Testis (tissue), 3 donors: ENCODE results near the gene DAB2IP. TPM values are rescaled to one million over a fixed set of nuclear protein-coding genes. Genes with fewer than 3 reads are reported as not detected.

Experiments used
- DNase-seq: peaks from one replicate; pipeline ENCODE4 v3.0.0-alpha.2; 2019
- H3K27ac ChIP-seq, 2 donors: fragments of 200-600 bp; sonication (generic); one replicate each; pipeline ENCODE4 v1.5.1; 2019
- H3K27me3 ChIP-seq: fragments of 200-600 bp; sonication (generic); one replicate; pipeline ENCODE4 v1.5.1; 2019
- H3K36me3 ChIP-seq: fragments of 200-600 bp; sonication (generic); one replicate; pipeline ENCODE4 v1.5.1; 2017; ENCODE audit warnings: low read depth; ENCODE audit errors: missing control alignments
- H3K4me1 ChIP-seq: fragments of 200-600 bp; sonication (generic); one replicate; pipeline ENCODE4 v1.5.1; 2019
- H3K4me3 ChIP-seq, 2 donors: fragments of 200-600 bp; sonication (generic); one replicate each; pipeline ENCODE4 v1.5.1; 2017 to 2019
- H3K9me3 ChIP-seq: fragments of 200-600 bp; sonication (generic); one replicate; pipeline ENCODE4 v1.5.1; 2017
- CTCF ChIP-seq, 3 experiments: fragments of 450-650 bp in 2 of 3; fragments of 200-600 bp in 1 of 3; sonication (generic) in 1 of 3; IDR thresholded peaks; one replicate each; pipeline ENCODE4 v1.5.1; 2016 to 2019; ENCODE audit warnings: antibody characterized with exemption in 3 of 3, mild to moderate bottlenecking in 2 of 3, moderate library complexity in 1 of 3
- POLR2A ChIP-seq: fragments of 450-650 bp; IDR thresholded peaks from one replicate; pipeline ENCODE4 v1.6.1; 2017; ENCODE audit warnings: antibody characterized with exemption, mild to moderate bottlenecking, moderate library complexity
- WGBS, 2 donors: methylation state at CpG; one replicate each; pipeline ENCODE4 v1.1.5; 2018; 5-methylcytosine and 5-hydroxymethylcytosine counted together
- intact Hi-C: fragments of 100-400 bp; cut with DNase I; formaldehyde crosslinking; loops from one replicate; pipeline ENCODE4 v1.15.1; 2023; ENCODE audit warnings: low total_unique reads
- polyA plus RNA-seq: library from polyadenylated mRNA; stranded (reverse); fragments of 350-450 nt; fragmentation: Illumina TruSeq; extraction: RNeasy Lipid Tissue Mini Kit (QIAGEN cat#74804); gene quantifications from one replicate; pipeline ENCODE4 v1.2.3, GENCODE V29; 2014; ENCODE audit warnings: low read depth, low replicate concordance; ENCODE audit not compliant: insufficient read depth
- total RNA-seq, 2 donors: library from RNA; depleted of rRNA; stranded (reverse); fragments of >200 nt; gene quantifications; one replicate each; pipeline ENCODE4 v1.2.3, GENCODE V29; 2016

Gene DAB2IP
- total and polyA plus RNA-seq, 3 donors from 2014 or later = 57.7 to 136 (median 102) TPM

GRCh38 chr9:121701736-121702261, 50.4 kb downstream of the DAB2IP start:
- Histone ChIP-seq H3K9me3 (no peaks in the 10 kb centered on the region), H3K4me3 (no peak overlapping the region), H3K36me3 (no peaks in the 10 kb centered on the region), H3K27me3 (no peaks in the 10 kb centered on the region), H3K4me1 (peaks cover 5% of the 10 kb centered on the region), H3K27ac (no peak overlapping the region)
- 95 to 98% methylated on average over 9 to 13 of the region's 13 CpGs for WGBS, 2 donors
- DNase-seq = no peak
- intact Hi-C loops = no loop called here
- TF ChIP-seq POLR2A (no peak), CTCF (IDR thresholded peaks at IDR 0.05) (no peak)

GRCh38 chr9:121703014-121703734, 51.7 kb downstream of the DAB2IP start:
- intact Hi-C loops = no loop called here
- no peak for DNase-seq
- WGBS, 2 donors = 85 to 94% methylated on average over 3 of the region's 3 CpGs

GRCh38 chr9:121704281-121704680, 52.8 kb downstream of the DAB2IP start:
- H3K27ac ChIP-seq = no peak overlapping the region
- H3K9me3 ChIP-seq = no peaks in the 10 kb centered on the region
- no peak overlapping the region for H3K4me3 ChIP-seq
- H3K36me3 ChIP-seq = no peaks in the 10 kb centered on the region
- intact Hi-C loops = no loop called here
- no peak for TF ChIP-seq POLR2A
- TF ChIP-seq CTCF (IDR thresholded peaks at IDR 0.05) = no peak
- no peak for DNase-seq
- H3K27me3 ChIP-seq = no peaks in the 10 kb centered on the region
- WGBS, 2 donors = 83 to 89% methylated on average over 3 of the region's 3 CpGs
- peaks cover 5% of the 10 kb centered on the region for H3K4me1 ChIP-seq

More at GRCh38 chr9:121703014-121703734, 51.7 kb downstream of the DAB2IP start:
- no peaks in the 10 kb centered on the region for H3K36me3 ChIP-seq
- no peak overlapping the region for H3K27ac ChIP-seq
- no peak overlapping the region for H3K4me3 ChIP-seq
- no peaks in the 10 kb centered on the region for H3K9me3 ChIP-seq
- no peaks in the 10 kb centered on the region for H3K27me3 ChIP-seq
- peaks cover 5% of the 10 kb centered on the region for H3K4me1 ChIP-seq
- no peak for TF ChIP-seq POLR2A
- no peak for TF ChIP-seq CTCF (IDR thresholded peaks at IDR 0.05)

GRCh38 chr9:121706149-121706750, 54.8 kb downstream of the DAB2IP start:
- DNase-seq = no peak
- no peaks in the 10 kb centered on the region for H3K9me3 ChIP-seq
- H3K27me3 ChIP-seq = no peaks in the 10 kb centered on the region
- TF ChIP-seq POLR2A = no peak
- no peak for TF ChIP-seq CTCF (IDR thresholded peaks at IDR 0.05)
- H3K4me1 ChIP-seq = no peaks in the 10 kb centered on the region
- no peak overlapping the region for H3K27ac ChIP-seq
- intact Hi-C loops = no loop called here
- H3K36me3 ChIP-seq = no peaks in the 10 kb centered on the region
- no peak overlapping the region for H3K4me3 ChIP-seq
- 87% methylated on average over 3 to 8 of the region's 8 CpGs for WGBS, 2 donors
